OCI-LY3 (cell line): ENCODE measurements around the gene TSPAN8.

Experiments
- EZH2phosphoT487 ChIP-seq: fragments of 200-600 bp; shearing (Covaris generic); IDR thresholded peaks from 2 replicates; pipeline ENCODE4 v1.6.1; 2018; ENCODE audit warnings: antibody characterized with exemption, mixed run types, low read depth
- TF ChIP-seq, protein P1 (sequence below): fragments of 200-600, 300-600 bp; sonication (generic); IDR thresholded peaks from 2 replicates; pipeline ENCODE4 v1.5.1; 2014; ENCODE audit warnings: antibody characterized with exemption, low read length, low read depth

- TF ChIP-seq, protein P1, sequence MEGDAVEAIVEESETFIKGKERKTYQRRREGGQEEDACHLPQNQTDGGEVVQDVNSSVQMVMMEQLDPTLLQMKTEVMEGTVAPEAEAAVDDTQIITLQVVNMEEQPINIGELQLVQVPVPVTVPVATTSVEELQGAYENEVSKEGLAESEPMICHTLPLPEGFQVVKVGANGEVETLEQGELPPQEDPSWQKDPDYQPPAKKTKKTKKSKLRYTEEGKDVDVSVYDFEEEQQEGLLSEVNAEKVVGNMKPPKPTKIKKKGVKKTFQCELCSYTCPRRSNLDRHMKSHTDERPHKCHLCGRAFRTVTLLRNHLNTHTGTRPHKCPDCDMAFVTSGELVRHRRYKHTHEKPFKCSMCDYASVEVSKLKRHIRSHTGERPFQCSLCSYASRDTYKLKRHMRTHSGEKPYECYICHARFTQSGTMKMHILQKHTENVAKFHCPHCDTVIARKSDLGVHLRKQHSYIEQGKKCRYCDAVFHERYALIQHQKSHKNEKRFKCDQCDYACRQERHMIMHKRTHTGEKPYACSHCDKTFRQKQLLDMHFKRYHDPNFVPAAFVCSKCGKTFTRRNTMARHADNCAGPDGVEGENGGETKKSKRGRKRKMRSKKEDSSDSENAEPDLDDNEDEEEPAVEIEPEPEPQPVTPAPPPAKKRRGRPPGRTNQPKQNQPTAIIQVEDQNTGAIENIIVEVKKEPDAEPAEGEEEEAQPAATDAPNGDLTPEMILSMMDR = no peak
- TF ChIP-seq EZH2phosphoT487 = no peak
Measured at GRCh38 chr12:71138011-71138410, 19.8 kb downstream of the TSPAN8 start.
